ENCODE data around the gene GLRB.

- TF ChIP-seq POLR2AphosphoS5 (IDR thresholded peaks at IDR 0.05; ENCODE audit: low read length) (no peak), TCF12 (IDR thresholded peaks at IDR 0.05; ENCODE audit: low read depth, low read length) (no peak), BRCA1 (IDR thresholded peaks at IDR 0.05; ENCODE audit: low read depth, low read length) (no peak), TAF1 (IDR thresholded peaks at IDR 0.05; ENCODE audit: borderline replicate concordance, low read depth, low read length) (no peak), NR2C2 (IDR thresholded peaks at IDR 0.05; ENCODE audit: borderline replicate concordance, control insufficient read depth, insufficient read length, low read depth) (no peak), PAX8 (IDR thresholded peaks at IDR 0.05) (no peak), CHD4 (IDR thresholded peaks at IDR 0.05) (no peak)
- TF ChIP-seq, protein P1, sequence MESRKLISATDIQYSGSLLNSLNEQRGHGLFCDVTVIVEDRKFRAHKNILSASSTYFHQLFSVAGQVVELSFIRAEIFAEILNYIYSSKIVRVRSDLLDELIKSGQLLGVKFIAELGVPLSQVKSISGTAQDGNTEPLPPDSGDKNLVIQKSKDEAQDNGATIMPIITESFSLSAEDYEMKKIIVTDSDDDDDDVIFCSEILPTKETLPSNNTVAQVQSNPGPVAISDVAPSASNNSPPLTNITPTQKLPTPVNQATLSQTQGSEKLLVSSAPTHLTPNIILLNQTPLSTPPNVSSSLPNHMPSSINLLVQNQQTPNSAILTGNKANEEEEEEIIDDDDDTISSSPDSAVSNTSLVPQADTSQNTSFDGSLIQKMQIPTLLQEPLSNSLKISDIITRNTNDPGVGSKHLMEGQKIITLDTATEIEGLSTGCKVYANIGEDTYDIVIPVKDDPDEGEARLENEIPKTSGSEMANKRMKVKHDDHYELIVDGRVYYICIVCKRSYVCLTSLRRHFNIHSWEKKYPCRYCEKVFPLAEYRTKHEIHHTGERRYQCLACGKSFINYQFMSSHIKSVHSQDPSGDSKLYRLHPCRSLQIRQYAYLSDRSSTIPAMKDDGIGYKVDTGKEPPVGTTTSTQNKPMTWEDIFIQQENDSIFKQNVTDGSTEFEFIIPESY (IDR thresholded peaks at IDR 0.05), result no peak
- TF ChIP-seq, protein P2, sequence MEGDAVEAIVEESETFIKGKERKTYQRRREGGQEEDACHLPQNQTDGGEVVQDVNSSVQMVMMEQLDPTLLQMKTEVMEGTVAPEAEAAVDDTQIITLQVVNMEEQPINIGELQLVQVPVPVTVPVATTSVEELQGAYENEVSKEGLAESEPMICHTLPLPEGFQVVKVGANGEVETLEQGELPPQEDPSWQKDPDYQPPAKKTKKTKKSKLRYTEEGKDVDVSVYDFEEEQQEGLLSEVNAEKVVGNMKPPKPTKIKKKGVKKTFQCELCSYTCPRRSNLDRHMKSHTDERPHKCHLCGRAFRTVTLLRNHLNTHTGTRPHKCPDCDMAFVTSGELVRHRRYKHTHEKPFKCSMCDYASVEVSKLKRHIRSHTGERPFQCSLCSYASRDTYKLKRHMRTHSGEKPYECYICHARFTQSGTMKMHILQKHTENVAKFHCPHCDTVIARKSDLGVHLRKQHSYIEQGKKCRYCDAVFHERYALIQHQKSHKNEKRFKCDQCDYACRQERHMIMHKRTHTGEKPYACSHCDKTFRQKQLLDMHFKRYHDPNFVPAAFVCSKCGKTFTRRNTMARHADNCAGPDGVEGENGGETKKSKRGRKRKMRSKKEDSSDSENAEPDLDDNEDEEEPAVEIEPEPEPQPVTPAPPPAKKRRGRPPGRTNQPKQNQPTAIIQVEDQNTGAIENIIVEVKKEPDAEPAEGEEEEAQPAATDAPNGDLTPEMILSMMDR (IDR thresholded peaks at IDR 0.05 in 2 of 3, conservative IDR thresholded peaks at IDR 0.05 in 1 of 3; ENCODE audit: control insufficient read depth in 2 of 3, extremely low read depth in 1 of 3, insufficient read depth in 1 of 3, low read depth in 3 of 3, low read length in 3 of 3), result no peak
Measured at GRCh38 chr4:157127571-157127970, 51.6 kb downstream of the GLRB start.

Measured in GM12878 (cell line).